ENCODE results near the gene HTRA3.

- TF ChIP-seq ZNF292 (tag by site-specific recombination; IDR thresholded peaks at IDR 0.05; ENCODE audit: borderline replicate concordance, low read depth) (no peak), ZNF174 (tag by site-specific recombination; IDR thresholded peaks at IDR 0.05) (no peak), REST (tag by site-specific recombination; IDR thresholded peaks at IDR 0.05) (no peak), ZNF274 (IDR thresholded peaks at IDR 0.05; ENCODE audit: low read length) (no peak), ZNF274 (tag by site-specific recombination; IDR thresholded peaks at IDR 0.05; ENCODE audit: borderline replicate concordance) (no peak), CTCF (tag by site-specific recombination; IDR thresholded peaks at IDR 0.05) (no peak), ZFP3 (tag by site-specific recombination; IDR thresholded peaks at IDR 0.05; ENCODE audit: low read depth) (peak; percentile 85), ZNF707 (tag by site-specific recombination; IDR thresholded peaks at IDR 0.05) (no peak), ZNF324 (tag by site-specific recombination; IDR thresholded peaks at IDR 0.05) (no peak), SP2 (tag by site-specific recombination; IDR thresholded peaks at IDR 0.05) (no peak), ZNF248 (tag by site-specific recombination; IDR thresholded peaks at IDR 0.05) (no peak), ZNF768 (tag by site-specific recombination; IDR thresholded peaks at IDR 0.05) (no peak), ZNF362 (tag by site-specific recombination; IDR thresholded peaks at IDR 0.05) (no peak)
Observed at GRCh38 chr4:8221985-8222384, 47.6 kb upstream of the HTRA3 start.

All from HEK293 (cell line).